ENCODE results near the gene FOXL3. TPM values are rescaled to one million over a fixed set of nuclear protein-coding genes. Genes with fewer than 3 reads are reported as not detected.
"Not testable (repeated sequence)": the region's sequence is repeated elsewhere in the genome, so short reads cannot be mapped to it uniquely, and the experiment has no call there.

The FOXL3 gene
- total RNA-seq, 2 experiments from 2014 or later, result not detected

DNA sequence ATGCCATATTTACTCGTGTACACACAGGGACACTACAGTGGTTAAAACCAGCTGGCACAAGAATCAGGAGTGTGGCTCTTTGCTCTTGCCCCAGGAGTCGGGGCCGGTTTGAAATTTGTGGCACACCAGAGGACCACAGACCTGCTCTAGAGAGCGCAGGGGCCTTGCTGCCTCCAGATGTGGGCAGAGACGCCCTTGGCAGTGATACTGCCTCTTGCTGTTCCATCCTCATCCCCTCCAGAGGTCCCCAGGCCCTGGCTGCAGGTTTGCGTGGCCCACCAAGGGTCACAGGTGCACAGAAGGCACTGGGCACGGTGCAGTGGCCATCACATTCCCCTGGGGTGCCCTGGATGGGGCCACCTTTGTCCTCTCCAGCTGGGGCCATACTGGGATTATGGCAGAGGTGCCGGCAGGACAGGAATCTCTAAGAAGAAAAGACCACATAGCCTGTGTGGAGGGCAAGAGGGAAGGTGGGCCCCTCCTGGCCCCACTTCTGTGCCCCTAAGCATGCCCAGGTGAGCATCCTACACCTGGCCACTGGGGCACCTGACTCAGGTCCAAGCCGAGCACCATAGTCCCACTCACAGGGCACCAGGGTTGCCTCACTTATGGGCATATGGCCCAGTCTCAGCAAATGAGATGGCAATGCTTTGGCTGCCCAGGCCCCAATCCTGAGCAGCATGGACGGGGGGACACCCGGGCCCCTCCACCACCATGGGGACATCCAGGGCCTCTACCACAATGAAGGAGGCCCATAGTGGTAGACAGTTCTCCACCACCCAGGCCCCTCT lies 45.6 kb downstream of the FOXL3 start:
- DNase-seq, result no peak
- peaks cover 15% of the 10 kb centered on the region for H3K9me3 Mint-ChIP-seq
- H3K36me3 Mint-ChIP-seq, result no peaks in the 10 kb centered on the region
- H3K27ac Mint-ChIP-seq, result no peak overlapping the region
- peaks cover 3% of the 10 kb centered on the region for H3K4me1 Mint-ChIP-seq
- H3K4me3 Mint-ChIP-seq, result no peak overlapping the region
- no peaks in the 10 kb centered on the region for H3K27me3 Mint-ChIP-seq

DNA sequence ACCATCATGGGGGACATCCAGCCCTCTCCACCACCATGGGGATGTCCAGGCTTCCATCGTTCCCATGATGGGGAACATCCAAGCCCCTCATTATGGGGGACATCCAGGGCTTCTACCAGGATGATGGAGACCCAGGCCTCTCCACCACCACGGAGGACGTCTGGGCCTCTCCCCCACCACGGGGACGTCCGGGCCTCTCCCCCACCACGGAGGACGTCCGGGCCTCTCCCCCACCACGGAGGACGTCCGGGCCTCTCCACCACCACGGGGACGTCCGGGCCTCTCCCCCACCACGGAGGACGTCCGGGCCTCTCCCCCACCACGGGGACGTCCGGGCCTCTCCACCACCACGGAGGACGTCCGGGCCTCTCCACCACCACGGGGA lies 46.2 kb downstream of the FOXL3 start:
- not testable (repeated sequence) for H3K27ac Mint-ChIP-seq, H3K4me3 Mint-ChIP-seq, H3K4me1 Mint-ChIP-seq, H3K36me3 Mint-ChIP-seq, H3K27me3 Mint-ChIP-seq, DNase-seq
- H3K9me3 Mint-ChIP-seq, result peaks cover 15% of the 10 kb centered on the region

DNA sequence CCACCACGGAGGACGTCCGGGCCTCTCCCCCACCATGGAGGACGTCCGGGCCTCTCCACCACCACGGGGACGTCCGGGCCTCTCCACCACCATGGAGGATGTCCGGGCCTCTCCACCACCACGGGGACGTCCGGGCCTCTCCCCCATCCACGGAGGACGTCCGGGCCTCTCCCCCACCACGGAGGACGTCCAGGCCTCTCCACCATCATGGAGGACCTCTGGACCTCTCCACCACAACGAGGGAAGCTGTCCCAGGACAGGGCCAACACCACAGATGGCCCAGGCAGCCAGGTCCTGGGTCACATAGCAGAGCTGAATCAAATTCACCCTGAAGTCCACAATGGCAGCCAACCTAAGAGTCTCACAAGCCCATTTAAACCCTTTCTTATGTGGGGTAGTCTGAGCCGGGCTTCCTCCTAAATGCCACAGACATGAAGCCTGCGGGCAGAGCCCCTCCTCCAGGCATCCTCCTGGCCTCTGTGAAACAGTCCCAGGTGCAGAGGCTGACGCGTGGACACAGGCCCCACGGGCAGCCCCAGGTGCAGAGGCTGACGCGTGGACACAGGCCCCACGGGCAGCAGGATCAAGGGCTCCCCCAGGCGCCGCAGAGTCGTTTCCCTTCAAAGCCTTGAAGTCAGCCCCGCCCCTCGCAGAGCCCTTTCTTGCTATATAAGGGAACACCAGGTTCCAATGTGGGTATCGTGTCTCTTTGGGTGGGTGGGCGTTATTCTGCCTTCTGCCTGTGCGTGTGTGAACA lies 47.0 kb downstream of the FOXL3 start:
- H3K27me3 Mint-ChIP-seq, result no peaks in the 10 kb centered on the region
- H3K36me3 Mint-ChIP-seq, result no peaks in the 10 kb centered on the region
- H3K9me3 Mint-ChIP-seq, result peaks cover 15% of the 10 kb centered on the region
- no peak overlapping the region for H3K4me3 Mint-ChIP-seq
- H3K4me1 Mint-ChIP-seq, result peaks cover 3% of the 10 kb centered on the region
- DNase-seq, result no peak
- no peak overlapping the region for H3K27ac Mint-ChIP-seq

DNA sequence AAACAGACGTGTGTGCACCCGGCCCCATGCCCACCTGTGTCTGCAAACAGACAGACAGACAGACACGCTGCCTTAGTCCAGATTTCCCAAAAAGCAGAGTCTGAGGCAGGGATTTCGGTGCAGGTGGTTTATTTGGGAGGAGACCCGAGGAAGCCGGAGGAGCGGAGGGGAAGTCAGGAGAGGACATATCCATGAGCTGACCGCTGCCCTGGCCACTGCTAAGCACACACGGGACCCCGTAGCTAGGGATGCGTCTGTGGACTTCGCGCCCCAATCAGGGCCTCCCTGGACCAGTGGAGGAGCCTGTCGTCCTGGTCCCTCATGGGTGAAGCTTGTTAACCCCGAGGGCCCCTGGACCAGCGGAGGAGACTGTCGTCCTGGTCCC lies 47.6 kb downstream of the FOXL3 start:
- no peak overlapping the region for H3K27ac Mint-ChIP-seq
- no peak for DNase-seq
- H3K36me3 Mint-ChIP-seq, result no peaks in the 10 kb centered on the region
- H3K4me1 Mint-ChIP-seq, result peaks cover 3% of the 10 kb centered on the region
- no peaks in the 10 kb centered on the region for H3K27me3 Mint-ChIP-seq
- no peak overlapping the region for H3K4me3 Mint-ChIP-seq
- peaks cover 15% of the 10 kb centered on the region for H3K9me3 Mint-ChIP-seq

DNA sequence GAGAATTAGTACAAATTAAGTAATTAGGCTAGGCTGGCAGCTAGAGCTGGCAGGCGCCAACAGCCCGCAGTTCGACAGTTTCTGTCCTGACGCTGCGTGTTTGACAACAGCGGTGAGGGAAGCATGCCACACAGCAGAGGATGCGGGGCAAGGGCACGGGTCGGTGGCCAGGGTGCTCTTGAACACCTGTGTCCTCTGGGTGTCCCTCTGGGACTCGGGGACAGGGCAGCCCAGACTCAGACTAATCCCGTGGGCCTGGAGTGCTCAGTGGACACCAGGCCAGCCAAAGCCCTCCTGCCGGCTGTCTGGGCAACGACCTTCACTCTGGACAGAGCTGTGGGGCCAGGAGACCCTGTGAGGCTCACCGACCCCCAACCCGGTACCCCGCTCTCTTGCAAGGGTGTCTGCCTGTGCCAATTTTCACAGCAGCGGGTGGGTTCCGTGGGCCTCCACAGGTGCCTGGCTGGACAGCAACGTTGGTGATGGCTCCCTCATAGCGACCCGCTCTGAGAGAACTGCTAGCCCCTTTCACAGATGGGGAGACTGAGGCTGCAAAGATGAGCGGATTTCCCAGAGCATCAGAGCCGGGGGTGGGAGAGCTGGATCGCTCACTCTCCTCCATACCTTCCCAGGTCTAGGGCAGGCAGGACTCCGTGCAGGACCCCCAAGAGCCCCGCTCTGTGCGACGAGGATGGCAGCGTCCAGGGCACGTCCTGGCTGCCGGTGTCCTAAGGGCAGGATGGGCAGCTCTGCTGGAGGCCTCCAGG lies 48.5 kb downstream of the FOXL3 start:
- H3K4me1 Mint-ChIP-seq, result peaks cover 3% of the 10 kb centered on the region
- no peak overlapping the region for H3K4me3 Mint-ChIP-seq
- no peak for DNase-seq
- no peak overlapping the region for H3K27ac Mint-ChIP-seq
- H3K27me3 Mint-ChIP-seq, result no peaks in the 10 kb centered on the region
- no peaks in the 10 kb centered on the region for H3K36me3 Mint-ChIP-seq
- peaks cover 15% of the 10 kb centered on the region for H3K9me3 Mint-ChIP-seq

DNA sequence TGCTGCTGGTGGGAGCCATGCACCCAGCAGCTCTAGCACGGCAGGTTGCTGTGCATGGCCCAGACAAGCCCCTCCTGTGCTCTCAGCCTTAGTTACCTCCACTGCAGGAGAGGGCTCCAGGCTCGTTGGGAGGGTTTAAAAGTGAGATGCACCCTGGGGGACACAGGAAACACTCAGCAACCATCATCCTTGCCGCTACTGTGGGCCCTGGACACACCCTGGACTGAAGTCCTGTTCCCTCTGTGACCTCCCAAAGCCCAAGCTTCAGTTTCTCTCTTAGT lies 49.0 kb downstream of the FOXL3 start:
- Mint-ChIP-seq H3K9me3 (peaks cover 11% of the 10 kb centered on the region), H3K36me3 (no peaks in the 10 kb centered on the region), H3K4me1 (peaks cover 3% of the 10 kb centered on the region), H3K4me3 (no peak overlapping the region), H3K27ac (no peak overlapping the region), H3K27me3 (no peaks in the 10 kb centered on the region)
- DNase-seq, result no peak

DNA sequence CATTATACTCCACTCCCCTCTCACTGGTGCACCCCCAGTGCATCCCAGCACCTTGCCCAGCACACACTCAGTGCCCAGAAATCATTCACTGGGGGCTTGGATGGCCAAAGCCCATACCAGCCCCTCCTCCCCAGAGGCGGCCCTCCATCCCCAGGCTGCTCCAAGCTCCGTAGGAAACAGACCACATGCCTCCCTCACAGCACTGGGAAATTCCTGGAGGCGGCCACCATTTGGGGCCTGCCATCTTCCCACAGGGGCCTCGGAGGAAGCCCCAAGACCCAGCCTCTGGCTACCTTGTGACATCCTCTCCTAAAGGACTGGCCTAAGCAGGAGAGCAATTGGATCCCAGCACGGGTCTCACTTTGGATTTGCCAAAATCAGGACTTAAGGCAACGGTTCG lies 49.7 kb downstream of the FOXL3 start:
- H3K27ac Mint-ChIP-seq, result no peak overlapping the region
- H3K9me3 Mint-ChIP-seq, result peaks cover 5% of the 10 kb centered on the region
- DNase-seq, result no peak
- no peaks in the 10 kb centered on the region for H3K27me3 Mint-ChIP-seq
- H3K4me3 Mint-ChIP-seq, result no peak overlapping the region
- no peaks in the 10 kb centered on the region for H3K36me3 Mint-ChIP-seq
- peaks cover 3% of the 10 kb centered on the region for H3K4me1 Mint-ChIP-seq

DNA sequence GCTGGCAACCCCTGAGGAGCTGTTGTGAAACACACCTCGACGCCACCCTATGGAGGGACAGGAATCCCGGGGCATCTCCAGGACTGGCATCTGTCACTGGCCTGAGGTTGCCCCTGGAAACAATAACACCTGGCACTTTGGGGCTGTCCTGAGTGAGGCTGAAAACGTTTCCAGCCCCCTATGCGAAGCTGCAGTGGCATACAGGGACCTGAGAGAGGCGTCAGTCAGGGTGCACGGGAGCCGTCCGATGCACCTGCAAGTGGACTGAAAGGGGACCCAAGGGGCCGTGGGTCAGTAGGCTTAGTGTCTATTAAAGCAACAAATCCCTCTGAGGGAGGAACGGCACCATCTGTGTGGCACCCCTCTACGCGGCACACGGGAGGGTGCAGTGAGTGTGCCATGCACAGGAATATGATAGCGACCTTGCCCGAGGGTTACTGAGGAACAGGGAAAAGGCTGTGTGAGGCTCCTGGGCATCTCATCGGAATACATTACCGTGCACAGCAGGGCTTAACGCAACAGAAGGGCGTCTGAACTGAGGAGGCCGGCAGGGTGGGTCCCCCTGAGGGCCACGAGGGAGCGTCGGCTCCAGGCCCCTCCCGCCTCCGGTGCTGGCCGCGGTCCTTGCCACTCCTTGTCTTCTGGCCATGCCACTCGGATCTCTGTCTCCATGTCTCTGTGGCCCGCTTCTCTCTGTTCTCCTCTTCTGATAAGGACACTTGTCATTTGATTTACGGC lies 50.4 kb downstream of the FOXL3 start:
- Mint-ChIP-seq H3K27me3 (no peaks in the 10 kb centered on the region), H3K36me3 (no peaks in the 10 kb centered on the region)

More for the DNA sequence above, 50.4 kb downstream of the FOXL3 start:
- H3K9me3 Mint-ChIP-seq, result no peaks in the 10 kb centered on the region
- no peak overlapping the region for H3K4me3 Mint-ChIP-seq
- no peak for DNase-seq
- H3K4me1 Mint-ChIP-seq, result peaks cover 3% of the 10 kb centered on the region
- no peak overlapping the region for H3K27ac Mint-ChIP-seq

Other genes with a start within 250 kb of the FOXL3 start
- 1 to 10 TPM; 1.1 TPM for gene FAM20C, start 97.6 kb upstream of the FOXL3 start, total RNA-seq
- 1 to 10 TPM; 3.3 to 4.1 TPM for gene PDGFA, start 229.7 kb downstream of the FOXL3 start, total RNA-seq

Measured in activated naive CD8-positive, alpha-beta T cell treated with anti-CD3 and anti-CD28 coated beads for 36 hours (primary cell).